H1 (cell line): ENCODE results near the gene MRTFA. TPM values are rescaled to one million over a fixed set of nuclear protein-coding genes. Genes with fewer than 3 reads are reported as not detected.

ENCODE experiments used
- CTCF ChIA-PET: fragments of 300-600 bp; sonication (Branson Sonifier 250); formaldehyde crosslinking; loops from one replicate; lab custom pipeline; 2021; ENCODE audit not compliant: partially characterized antibody; lab: Charles Lee
- POLR2A ChIA-PET: fragments of 300-600 bp; sonication (Branson Sonifier 250); formaldehyde crosslinking; loops from one replicate; lab custom pipeline; 2021; ENCODE audit warnings: inconsistent platforms; ENCODE audit not compliant: partially characterized antibody; lab: Charles Lee
- DNase-seq, 2 experiments: peaks; one replicate each; pipeline versions ENCODE4 v3.0.0 to v3.0.0-alpha.2; 2010 to 2022; ENCODE audit warnings: low spot score in 2 of 2, low read depth in 1 of 2, mixed read lengths in 1 of 2
- FAIRE-seq: peaks from 2 replicates; lab custom pipeline; 2011; peaks lifted over from hg19 to GRCh38; lab: Jason Lieb, UNC
- H2AFZ ChIP-seq: 2 replicates; pipeline ENCODE4 v1.8.1; 2012; ENCODE audit warnings: low read length, inconsistent platforms
- H2AK5ac ChIP-seq: 2 replicates; pipeline ENCODE4 v1.6.1; 2013; ENCODE audit warnings: low read depth, low read length
- H2BK120ac ChIP-seq: replicated peaks from 2 replicates; pipeline ENCODE3; 2013; ENCODE audit warnings: low read depth, low read length, inconsistent platforms
- H2BK12ac ChIP-seq: 2 replicates; pipeline ENCODE4 v1.6.1; 2013; ENCODE audit warnings: low read depth, low read length
- H2BK15ac ChIP-seq: 2 replicates; pipeline ENCODE4 v1.6.1; 2013; ENCODE audit warnings: low read length
- H2BK20ac ChIP-seq: 2 replicates; pipeline ENCODE4 v1.6.1; 2013; ENCODE audit warnings: low read length
- H2BK5ac ChIP-seq: 2 replicates; pipeline ENCODE4 v1.6.1; 2013; ENCODE audit warnings: low read depth, low read length
- H3K14ac ChIP-seq: 2 replicates; pipeline ENCODE4 v1.6.1; 2013; ENCODE audit warnings: inconsistent platforms; ENCODE audit not compliant: insufficient read length
- H3K18ac ChIP-seq: 2 replicates; pipeline ENCODE4 v1.6.1; 2013; ENCODE audit warnings: low read length; ENCODE audit errors: extremely low read depth
- H3K23ac ChIP-seq: 2 replicates; pipeline ENCODE4 v1.6.1; 2013; ENCODE audit warnings: inconsistent platforms; ENCODE audit not compliant: insufficient read length
- H3K23me2 ChIP-seq: 2 replicates; pipeline ENCODE4 v1.6.1; 2013; ENCODE audit warnings: low read depth, low read length
- H3K27ac ChIP-seq: 2 replicates; pipeline ENCODE4 v1.6.1; 2011; ENCODE audit warnings: low read depth, low read length, inconsistent platforms
- H3K27me3 ChIP-seq, 4 experiments: replicated peaks in 1 of 4; 1 replicate in 1 of 4; 2 replicates in 3 of 4; pipeline versions ENCODE4 v1.6.1 to v1.8.1; 2011 to 2013; ENCODE audit warnings: low read length in 3 of 4, mild to moderate bottlenecking in 3 of 4, inconsistent platforms in 2 of 4, mixed read lengths in 2 of 4, moderate library complexity in 1 of 4; ENCODE audit not compliant: control insufficient read depth in 3 of 4, insufficient read depth in 3 of 4; ENCODE audit errors: extremely low read depth in 1 of 4
- H3K36me3 ChIP-seq, 4 experiments: 2 replicates each; pipeline versions ENCODE4 v1.6.1 to v1.8.1; 2011 to 2013; ENCODE audit warnings: mild to moderate bottlenecking in 4 of 4, low read length in 3 of 4, moderate library complexity in 2 of 4, control low read depth in 1 of 4, inconsistent platforms in 1 of 4; ENCODE audit not compliant: insufficient read depth in 4 of 4, control insufficient read depth in 2 of 4
- H3K4ac ChIP-seq: replicated peaks from 2 replicates; pipeline ENCODE3; 2013; ENCODE audit warnings: low read length, low read depth, mixed read lengths, inconsistent platforms; ENCODE audit not compliant: insufficient read length
- H3K4me1 ChIP-seq, 4 experiments: replicated peaks in 1 of 4; 1 replicate in 1 of 4; 2 replicates in 3 of 4; pipeline versions ENCODE4 v1.6.1 to v1.8.1; 2011 to 2013; ENCODE audit warnings: low read length in 3 of 4, inconsistent platforms in 2 of 4, mixed read lengths in 1 of 4; ENCODE audit not compliant: insufficient read depth in 4 of 4, control insufficient read depth in 3 of 4
- H3K4me2 ChIP-seq, 2 experiments: 2 replicates each; pipeline versions ENCODE4 v1.6.1 to v1.8.1; 2011 to 2013; ENCODE audit warnings: low read depth in 2 of 2, low read length in 2 of 2, control low read depth in 1 of 2, inconsistent platforms in 1 of 2, mild to moderate bottlenecking in 1 of 2; ENCODE audit not compliant: insufficient read depth in 1 of 2
- H3K4me3 ChIP-seq, 4 experiments: fragments of 200-600, 300-600 bp in 1 of 4; sonication (generic), shearing (Covaris generic), sonication (Bioruptor Twin) in 1 of 4; 2 replicates each; pipeline versions ENCODE4 v1.5.1 to v1.8.1; 2011 to 2016; ENCODE audit warnings: low read length in 4 of 4, low read depth in 3 of 4, control low read depth in 2 of 4, inconsistent platforms in 2 of 4, mild to moderate bottlenecking in 2 of 4, mixed read lengths in 1 of 4, moderate library complexity in 1 of 4; ENCODE audit not compliant: insufficient read depth in 2 of 4; ENCODE audit errors: extremely low read depth in 1 of 4
- H3K56ac ChIP-seq: replicated peaks from 2 replicates; pipeline ENCODE3; 2013; ENCODE audit warnings: low read depth, mild to moderate bottlenecking, mixed read lengths, low read length, inconsistent platforms; ENCODE audit not compliant: insufficient read length
- H3K79me1 ChIP-seq: 2 replicates; pipeline ENCODE4 v1.6.1; 2013; ENCODE audit warnings: low read depth, low read length, control low read depth
- H3K79me2 ChIP-seq, 2 experiments: 2 replicates each; pipeline versions ENCODE4 v1.6.1 to v1.8.1; 2012 to 2013; ENCODE audit warnings: low read length in 2 of 2, mild to moderate bottlenecking in 2 of 2, inconsistent platforms in 1 of 2; ENCODE audit not compliant: insufficient read depth in 2 of 2, control insufficient read depth in 1 of 2
- H3K9ac ChIP-seq, 4 experiments: replicated peaks in 1 of 4; 1 replicate in 1 of 4; 2 replicates in 3 of 4; pipeline versions ENCODE4 v1.6.1 to v1.8.1; 2011 to 2013; ENCODE audit warnings: low read depth in 3 of 4, low read length in 3 of 4, control low read depth in 2 of 4, mild to moderate bottlenecking in 2 of 4, moderate library complexity in 2 of 4, inconsistent platforms in 1 of 4; ENCODE audit errors: extremely low read depth in 1 of 4
- H3K9me3 ChIP-seq, 2 experiments: 2 replicates each; pipeline versions ENCODE4 v1.6.1 to v1.8.1; 2012 to 2013; ENCODE audit warnings: mild to moderate bottlenecking in 2 of 2, moderate library complexity in 2 of 2, control low read depth in 1 of 2, inconsistent platforms in 1 of 2, low read depth in 1 of 2, low read length in 1 of 2, mixed read lengths in 1 of 2; ENCODE audit not compliant: insufficient read depth in 2 of 2
- H4K20me1 ChIP-seq, 2 experiments: replicated peaks in 1 of 2; 2 replicates each; pipeline versions ENCODE3 to v1.8.1; 2011 to 2013; ENCODE audit warnings: inconsistent platforms in 2 of 2, low read length in 2 of 2, mild to moderate bottlenecking in 1 of 2; ENCODE audit not compliant: insufficient read depth in 2 of 2, control insufficient read depth in 1 of 2
- H4K5ac ChIP-seq: 2 replicates; pipeline ENCODE4 v1.6.1; 2013; ENCODE audit warnings: low read length, low read depth, mixed read lengths, inconsistent platforms; ENCODE audit not compliant: insufficient read length
- H4K8ac ChIP-seq: 2 replicates; pipeline ENCODE4 v1.8.0; 2013; ENCODE audit warnings: mild to moderate bottlenecking, moderate library complexity, low read length, inconsistent platforms; ENCODE audit not compliant: insufficient read depth; ENCODE audit errors: extremely low read depth
- H4K91ac ChIP-seq: replicated peaks from 2 replicates; pipeline ENCODE3; 2013; ENCODE audit warnings: low read length, mixed read lengths, inconsistent platforms; ENCODE audit not compliant: insufficient read length
- ATF3 ChIP-seq: IDR thresholded peaks from 2 replicates; pipeline ENCODE4 v1.6.1; 2011; ENCODE audit warnings: low read depth, mild to moderate bottlenecking, low read length; ENCODE audit not compliant: insufficient read depth
- CHD1 ChIP-seq: IDR thresholded peaks from 2 replicates; pipeline ENCODE4 v1.6.1; 2012; ENCODE audit warnings: low read depth, low read length, improper control_type of control experiment
- CREB1 ChIP-seq: IDR thresholded peaks from 2 replicates; pipeline ENCODE4 v1.6.1; 2012; ENCODE audit warnings: inconsistent platforms
- JUN ChIP-seq: IDR thresholded peaks from 2 replicates; pipeline ENCODE4 v1.6.1; 2011; ENCODE audit warnings: low read depth, mild to moderate bottlenecking, improper control_type of control experiment, low read length
- JUND ChIP-seq: IDR thresholded peaks from 2 replicates; pipeline ENCODE4 v1.6.1; 2011; ENCODE audit warnings: mild to moderate bottlenecking, improper control_type of control experiment, low read length
- KDM4A ChIP-seq: IDR thresholded peaks from one replicate; pipeline ENCODE4 v1.7.1; 2012; ENCODE audit warnings: low read depth, mild to moderate bottlenecking, moderate library complexity, low read length, inconsistent platforms; ENCODE audit not compliant: severe bottlenecking
- KDM5A ChIP-seq: fragments of 200-600 bp; IDR thresholded peaks from 2 replicates; pipeline ENCODE4 v1.7.1; 2012; ENCODE audit warnings: mild to moderate bottlenecking, low read length, inconsistent platforms, mixed read lengths
- MAX ChIP-seq: IDR thresholded peaks from 2 replicates; pipeline ENCODE4 v1.6.1; 2012; ENCODE audit warnings: inconsistent platforms
- NANOG ChIP-seq: IDR thresholded peaks from 2 replicates; pipeline ENCODE4 v1.6.1; 2011; ENCODE audit warnings: low read length, low read depth, mild to moderate bottlenecking, inconsistent platforms; ENCODE audit not compliant: insufficient read depth, poor library complexity, severe bottlenecking
- NRF1 ChIP-seq: IDR thresholded peaks from 2 replicates; pipeline ENCODE4 v1.6.1; 2011; ENCODE audit warnings: mild to moderate bottlenecking, low read depth, low read length, improper control_type of control experiment
- POU5F1 ChIP-seq: IDR thresholded peaks from 2 replicates; pipeline ENCODE4 v1.6.1; 2011; ENCODE audit warnings: low read depth, mild to moderate bottlenecking, low read length, moderate library complexity
- RNF2 ChIP-seq: fragments of 200-900, 300-1000 bp; sonication (generic); IDR thresholded peaks from 2 replicates; pipeline ENCODE4 v1.7.1; 2016; ENCODE audit warnings: borderline replicate concordance, low read depth, mild to moderate bottlenecking, antibody characterized with exemption, low read length; ENCODE audit not compliant: poor library complexity, severe bottlenecking; ENCODE audit errors: missing control alignments
- SIX5 ChIP-seq: IDR thresholded peaks from 2 replicates; pipeline ENCODE4 v1.6.1; 2011; ENCODE audit warnings: mild to moderate bottlenecking, low read depth, low read length
- ZNF274 ChIP-seq: IDR thresholded peaks from 2 replicates; pipeline ENCODE4 v1.7.0; 2012; ENCODE audit warnings: low read length, borderline replicate concordance; ENCODE audit errors: extremely low read depth
- polyA plus RNA-seq, 7 experiments: library from polyadenylated mRNA; depleted of rRNA in 3 of 7; stranded (reverse) in 5 of 7; unstranded in 2 of 7; fragments of >200 nt in 5 of 7; fragments of 200-250 nt in 2 of 7; gene quantifications; 1 replicate in 5 of 7; 2 replicates in 1 of 7; 4 replicates in 1 of 7; pipeline versions ENCODE4 v1.2.1 to v1.2.3, GENCODE V29; 2011 to 2013; ENCODE audit warnings: missing spikeins in 2 of 7, mixed read lengths in 2 of 7
- total RNA-seq: library from RNA; stranded (reverse); fragmentation: NEBNext Ultra II Directional; extraction: Animal tissue kit (Norgen Biotek cat#: 25700); gene quantifications from 2 replicates; pipeline ENCODE4 v1.2.1, GENCODE V29; 2021

MRTFA gene
- total and polyA plus RNA-seq, 2 of the 8 experiments (the other 6 are each of a cell fraction or from before 2014, with no cell fraction given) = 5.4 to 37.9 TPM

- no peak overlapping the region for H2BK120ac ChIP-seq
- H3K9ac ChIP-seq = no peak overlapping the region
- H2AFZ ChIP-seq = no peak overlapping the region
- no peak overlapping the region for H3K14ac ChIP-seq
- H2BK15ac ChIP-seq = no peak overlapping the region
- H2BK12ac ChIP-seq = no peak overlapping the region
- H3K27me3 ChIP-seq = no peaks in the 10 kb centered on the region
- no peak overlapping the region for H2AK5ac ChIP-seq
- no peak overlapping the region for H4K91ac ChIP-seq
- H3K9me3 ChIP-seq = no peaks in the 10 kb centered on the region
- no peak overlapping the region for H3K56ac ChIP-seq
- no peak overlapping the region for H3K4ac ChIP-seq
- H3K23ac ChIP-seq = no peak overlapping the region
- H3K79me2 ChIP-seq = no peaks in the 10 kb centered on the region
- no peak overlapping the region for H4K8ac ChIP-seq
- H3K79me1 ChIP-seq = peaks cover 3% of the 10 kb centered on the region; the same call in 1 of the 2 replicates
- H3K4me2 ChIP-seq = no peak overlapping the region
- no peak overlapping the region for H3K27ac ChIP-seq
- H2BK5ac ChIP-seq = no peak overlapping the region
- H3K23me2 ChIP-seq = no peaks in the 10 kb centered on the region
- peaks cover 0 to 2% of the 10 kb centered on the region in 2 experiments for H4K20me1 ChIP-seq
- FAIRE-seq = no peak
- ChIA-PET CTCF (interaction anchor here (1.6 to 9.4 kb wide), 3 partner anchors 12 to 37 kb away, joined by 5 to 66 read pairs (median 9); no protein-coding TSS in a partner anchor), POLR2A (interaction anchor here (0.9 to 1.1 kb wide), 2 partner anchors 12 to 193 kb away, joined by 3 read pairs; no protein-coding TSS in a partner anchor)
- H3K18ac ChIP-seq = no peak overlapping the region
- no peak for DNase-seq
- peaks cover 0 to 13% (median 5%) of the 10 kb centered on the region in 4 experiments; a peak in 3 of 7 replicates for H3K4me1 ChIP-seq
- no peaks in the 10 kb centered on the region for H3K36me3 ChIP-seq
- H3K4me3 ChIP-seq = no peak overlapping the region
- H4K5ac ChIP-seq = no peak overlapping the region
- no peak overlapping the region for H2BK20ac ChIP-seq
- no peak for TF ChIP-seq KDM5A
- no peak for TF ChIP-seq CREB1
- TF ChIP-seq ZNF274 = no peak
- no peak for TF ChIP-seq CHD1
- TF ChIP-seq KDM4A = no peak
- no peak for TF ChIP-seq ATF3
- TF ChIP-seq NRF1 = no peak
- no peak for TF ChIP-seq JUN
- TF ChIP-seq POU5F1 = no peak
- no peak for TF ChIP-seq SIX5
- TF ChIP-seq RNF2 = no peak
- no peak for TF ChIP-seq NANOG
- no peak for TF ChIP-seq JUND
- TF ChIP-seq MAX = no peak
Measured at GRCh38 chr22:40473703-40474102, 162.8 kb downstream of the MRTFA start.
